ENCODE results near the gene GRK3.
"Not testable (repeated sequence)": the region's sequence is repeated elsewhere in the genome, so short reads cannot be mapped to it uniquely, and the experiment has no call there.

GRK3 gene

GRCh38 chr22:25623851-25624250 is 59.4 kb downstream of the GRK3 start:
- Mint-ChIP-seq H3K4me1 (peaks cover 46% of the 10 kb centered on the region), H3K9me3 (no peaks in the 10 kb centered on the region), H3K4me3 (no peak overlapping the region), H3K27ac (no peak overlapping the region), H3K27me3 (no peaks in the 10 kb centered on the region)
- ATAC-seq (no peak), DNase-seq (no peak)

GRCh38 chr22:25624476-25624875 is 60.0 kb downstream of the GRK3 start:
- Mint-ChIP-seq H3K27me3 (no peaks in the 10 kb centered on the region), H3K4me1 (peaks cover 41% of the 10 kb centered on the region), H3K9me3 (no peaks in the 10 kb centered on the region), H3K4me3 (no peak overlapping the region), H3K27ac (no peak overlapping the region)
- ATAC-seq (no peak), DNase-seq (no peak)

GRCh38 chr22:25625747-25626623 is 61.5 kb downstream of the GRK3 start:
- H3K27ac Mint-ChIP-seq, DNase-seq, H3K4me3 Mint-ChIP-seq, H3K27me3 Mint-ChIP-seq, ATAC-seq, H3K9me3 Mint-ChIP-seq: not testable (repeated sequence)
- peaks cover 38% of the 10 kb centered on the region for H3K4me1 Mint-ChIP-seq

- H3K4me1 Mint-ChIP-seq: peaks cover 38% of the 10 kb centered on the region
- DNase-seq (no peak), ATAC-seq (no peak)
- no peaks in the 10 kb centered on the region for H3K27me3 Mint-ChIP-seq
- H3K4me3 Mint-ChIP-seq: no peak overlapping the region
- no peaks in the 10 kb centered on the region for H3K9me3 Mint-ChIP-seq
- H3K27ac Mint-ChIP-seq: no peak overlapping the region
Observed at GRCh38 chr22:25626624-25626990, 62.1 kb downstream of the GRK3 start.

- Mint-ChIP-seq H3K4me1 (peaks cover 31% of the 10 kb centered on the region), H3K4me3 (no peak overlapping the region), H3K9me3 (no peaks in the 10 kb centered on the region), H3K27ac (no peak overlapping the region), H3K27me3 (no peaks in the 10 kb centered on the region)
- no peak for DNase-seq
- no peak for ATAC-seq
Observed at GRCh38 chr22:25627271-25627852, 62.9 kb downstream of the GRK3 start.

GRCh38 chr22:25628494-25628893 is 64.0 kb downstream of the GRK3 start:
- H3K9me3 Mint-ChIP-seq: no peaks in the 10 kb centered on the region

GRCh38 chr22:25629613-25630012 is 65.1 kb downstream of the GRK3 start:
- Mint-ChIP-seq H3K4me1 (peaks cover 9% of the 10 kb centered on the region), H3K27me3 (no peaks in the 10 kb centered on the region), H3K9me3 (no peaks in the 10 kb centered on the region), H3K4me3 (no peak overlapping the region), H3K27ac (no peak overlapping the region)
- DNase-seq (no peak), ATAC-seq (no peak)

More at GRCh38 chr22:25628494-25628893, 64.0 kb downstream of the GRK3 start:
- H3K4me1 Mint-ChIP-seq: peaks cover 20% of the 10 kb centered on the region
- H3K27me3 Mint-ChIP-seq: no peaks in the 10 kb centered on the region
- DNase-seq (no peak), ATAC-seq (no peak)
- no peak overlapping the region for H3K27ac Mint-ChIP-seq
- no peak overlapping the region for H3K4me3 Mint-ChIP-seq

GRCh38 chr22:25630447-25630846 is 66.0 kb downstream of the GRK3 start:
- H3K4me3 Mint-ChIP-seq: no peak overlapping the region

GRCh38 chr22:25636323-25636722 is 71.8 kb downstream of the GRK3 start:
- no peaks in the 10 kb centered on the region for H3K27me3 Mint-ChIP-seq
- no peak overlapping the region for H3K4me3 Mint-ChIP-seq
- DNase-seq (no peak), ATAC-seq (no peak)
- no peak overlapping the region for H3K27ac Mint-ChIP-seq
- peaks cover 3% of the 10 kb centered on the region for H3K4me1 Mint-ChIP-seq
- H3K9me3 Mint-ChIP-seq: peaks cover 7 to 8% of the 10 kb centered on the region in 2 donors

More at GRCh38 chr22:25630447-25630846, 66.0 kb downstream of the GRK3 start:
- Mint-ChIP-seq H3K9me3 (no peaks in the 10 kb centered on the region), H3K4me1 (peaks cover 8% of the 10 kb centered on the region), H3K27ac (no peak overlapping the region), H3K27me3 (no peaks in the 10 kb centered on the region)
- no peak for DNase-seq
- ATAC-seq: no peak

GRCh38 chr22:25637032-25637431 is 72.6 kb downstream of the GRK3 start:
- DNase-seq (no peak), ATAC-seq (no peak)
- Mint-ChIP-seq H3K9me3 (peaks cover 8 to 11% of the 10 kb centered on the region in 2 donors), H3K4me1 (peaks cover 9% of the 10 kb centered on the region), H3K27ac (no peak overlapping the region), H3K27me3 (no peaks in the 10 kb centered on the region), H3K4me3 (no peak overlapping the region)

GRCh38 chr22:25637672-25638071 is 73.2 kb downstream of the GRK3 start:
- H3K4me1 Mint-ChIP-seq: peaks cover 9% of the 10 kb centered on the region

GRCh38 chr22:25638638-25639037 is 74.2 kb downstream of the GRK3 start:
- Mint-ChIP-seq H3K4me3 (no peak overlapping the region), H3K27ac (no peak overlapping the region), H3K27me3 (no peaks in the 10 kb centered on the region), H3K9me3 (peaks cover 8 to 11% of the 10 kb centered on the region in 2 donors), H3K4me1 (peaks cover 16% of the 10 kb centered on the region)
- DNase-seq (no peak), ATAC-seq (no peak)

More at GRCh38 chr22:25637672-25638071, 73.2 kb downstream of the GRK3 start:
- Mint-ChIP-seq H3K27ac (no peak overlapping the region), H3K9me3 (peaks cover 8 to 11% of the 10 kb centered on the region in 2 donors), H3K4me3 (no peak overlapping the region), H3K27me3 (no peaks in the 10 kb centered on the region)
- DNase-seq: no peak
- no peak for ATAC-seq

GRCh38 chr22:25641650-25642049 is 77.2 kb downstream of the GRK3 start:
- H3K4me3 Mint-ChIP-seq: no peak overlapping the region
- ATAC-seq: peak; percentile 68
- H3K4me1 Mint-ChIP-seq: peaks cover 36% of the 10 kb centered on the region

GRCh38 chr22:25643232-25644000 is 78.9 kb downstream of the GRK3 start:
- no peak overlapping the region for H3K27ac Mint-ChIP-seq
- peaks cover 6 to 11% of the 10 kb centered on the region in 2 donors for H3K9me3 Mint-ChIP-seq
- peaks cover 36% of the 10 kb centered on the region for H3K4me1 Mint-ChIP-seq
- no peak overlapping the region for H3K4me3 Mint-ChIP-seq
- DNase-seq (no peak), ATAC-seq (no peak)
- H3K27me3 Mint-ChIP-seq: no peaks in the 10 kb centered on the region

More at GRCh38 chr22:25641650-25642049, 77.2 kb downstream of the GRK3 start:
- Mint-ChIP-seq H3K9me3 (peaks cover 8 to 11% of the 10 kb centered on the region in 2 donors), H3K27ac (peak overlapping the region in 1 of 2 donors; percentile 2), H3K27me3 (no peaks in the 10 kb centered on the region)
- DNase-seq: no peak

- DNase-seq: no peak
- H3K27ac Mint-ChIP-seq: no peak overlapping the region
- ATAC-seq: no peak
- no peaks in the 10 kb centered on the region for H3K27me3 Mint-ChIP-seq
- no peak overlapping the region for H3K4me3 Mint-ChIP-seq
- H3K9me3 Mint-ChIP-seq: peaks cover 0 to 6% of the 10 kb centered on the region in 2 donors
- peaks cover 36% of the 10 kb centered on the region for H3K4me1 Mint-ChIP-seq
Observed at GRCh38 chr22:25644122-25644521, 79.6 kb downstream of the GRK3 start.

Data from stimulated activated naive CD8-positive, alpha-beta T cell treated with anti-CD3 and anti-CD28 coated beads, Interleukin-15, amount 100 ng/mL, for 72 hours (primary cell).